ENCODE data around the gene ENTPD8. TPM values are rescaled to one million over a fixed set of nuclear protein-coding genes. Genes with fewer than 3 reads are reported as not detected.

Gene ENTPD8
- total RNA-seq, 1 experiment from 2014 or later, result 0.97 TPM

GRCh38 chr9:137462396-137462985 is 21.3 kb upstream of the ENTPD8 start:
- intact Hi-C loops (cut with micrococcal nuclease; ENCODE audit: unreplicated experiment), result no loop called here
- no peak for DNase-seq
- Mint-ChIP-seq H3K4me1 (ENCODE audit: low read depth, unreplicated experiment) (no peaks in the 10 kb centered on the region), H3K27me3 (ENCODE audit: unreplicated experiment) (no peaks in the 10 kb centered on the region), H3K36me3 (ENCODE audit: insufficient read depth, unreplicated experiment) (peaks cover 12% of the 10 kb centered on the region), H3K4me3 (ENCODE audit: low read depth, unreplicated experiment) (no peak overlapping the region), H3K27ac (ENCODE audit: unreplicated experiment) (no peak overlapping the region), H3K9me3 (ENCODE audit: low read depth, unreplicated experiment) (no peaks in the 10 kb centered on the region)
- no TSS peak for BruUV-seq (replicated peaks)
- no peak for TF ChIP-seq CTCF (IDR thresholded peaks at IDR 0.05; ENCODE audit: unreplicated experiment)
- CTCF ChIA-PET, result no interaction called here

DNA sequence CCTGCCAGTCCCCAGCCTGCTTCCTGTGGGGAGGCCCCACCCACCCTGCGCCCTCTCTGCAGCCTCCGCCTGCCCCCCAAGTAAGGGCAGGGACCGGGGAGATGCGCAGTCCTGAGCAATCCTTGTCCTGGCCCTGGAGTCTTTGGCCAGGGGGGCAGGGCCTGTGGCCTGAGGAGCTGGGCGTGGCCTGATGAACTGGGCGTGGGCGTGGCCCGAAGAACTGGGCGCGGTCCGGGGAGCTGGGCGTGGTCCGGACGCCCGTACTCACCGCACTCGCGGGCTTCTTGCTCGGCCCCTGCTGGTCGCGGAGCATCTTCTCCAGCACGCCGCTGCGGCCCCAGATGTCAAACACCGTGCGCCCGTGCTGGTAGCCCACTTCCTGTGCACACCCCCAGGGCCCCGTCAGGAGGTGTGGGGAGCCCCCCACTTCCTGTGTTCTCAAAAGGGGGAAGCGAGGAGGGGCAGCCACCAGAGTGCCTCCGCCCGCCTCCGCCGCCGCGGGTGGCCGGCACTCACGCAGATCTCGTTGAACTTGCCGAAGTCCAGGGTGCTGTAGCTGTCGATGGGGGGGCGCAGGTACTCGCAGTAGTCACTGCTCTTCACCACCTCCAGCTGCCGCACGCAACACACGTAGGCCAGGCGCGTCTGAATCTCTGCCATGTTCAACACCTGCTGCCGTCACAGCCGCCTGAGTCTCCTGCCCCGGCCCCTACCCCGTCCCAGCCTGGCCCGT is 20.7 kb upstream of the ENTPD8 start:
- Mint-ChIP-seq H3K4me1 (ENCODE audit: low read depth, unreplicated experiment) (no peaks in the 10 kb centered on the region), H3K9me3 (ENCODE audit: low read depth, unreplicated experiment) (no peaks in the 10 kb centered on the region), H3K27me3 (ENCODE audit: unreplicated experiment) (no peaks in the 10 kb centered on the region), H3K27ac (ENCODE audit: unreplicated experiment) (no peak overlapping the region), H3K4me3 (ENCODE audit: low read depth, unreplicated experiment) (no peak overlapping the region), H3K36me3 (ENCODE audit: insufficient read depth, unreplicated experiment) (peaks cover 17% of the 10 kb centered on the region)
- intact Hi-C loops (cut with micrococcal nuclease; ENCODE audit: unreplicated experiment), result no loop called here
- BruUV-seq (replicated peaks), result no TSS peak
- no peak for DNase-seq
- TF ChIP-seq CTCF (IDR thresholded peaks at IDR 0.05; ENCODE audit: unreplicated experiment), result no peak
- CTCF ChIA-PET, result no interaction called here

GRCh38 chr9:137461316-137461662 is 20.1 kb upstream of the ENTPD8 start:
- CTCF ChIA-PET, result no interaction called here
- intact Hi-C loops (cut with micrococcal nuclease; ENCODE audit: unreplicated experiment), result no loop called here

More at GRCh38 chr9:137461316-137461662, 20.1 kb upstream of the ENTPD8 start:
- no peak for TF ChIP-seq CTCF (IDR thresholded peaks at IDR 0.05; ENCODE audit: unreplicated experiment)
- DNase-seq, result no peak
- no TSS peak for BruUV-seq (replicated peaks)
- no peak overlapping the region for H3K4me3 Mint-ChIP-seq (ENCODE audit: low read depth, unreplicated experiment)
- peaks cover 17% of the 10 kb centered on the region for H3K36me3 Mint-ChIP-seq (ENCODE audit: insufficient read depth, unreplicated experiment)
- no peaks in the 10 kb centered on the region for H3K27me3 Mint-ChIP-seq (ENCODE audit: unreplicated experiment)
- H3K27ac Mint-ChIP-seq (ENCODE audit: unreplicated experiment), result no peak overlapping the region
- H3K9me3 Mint-ChIP-seq (ENCODE audit: low read depth, unreplicated experiment), result no peaks in the 10 kb centered on the region
- H3K4me1 Mint-ChIP-seq (ENCODE audit: low read depth, unreplicated experiment), result no peaks in the 10 kb centered on the region
